KMS-11 (cell line): ENCODE measurements around the gene C1QL4.

ENCODE experiments used
- H2AFZ ChIP-seq: fragments of 200-600 bp; sonication (generic); 2 replicates; pipeline ENCODE4 v1.6.1; 2016; ENCODE audit warnings: antibody characterized with exemption, mixed run types, low read depth
- H3K27ac ChIP-seq: fragments of 200-600 bp; sonication (generic); 2 replicates; pipeline ENCODE4 v1.6.1; 2016; ENCODE audit warnings: mild to moderate bottlenecking, mixed run types
- H3K27me3 ChIP-seq: fragments of 200-600 bp; sonication (generic); 2 replicates; pipeline ENCODE4 v1.6.1; 2017; ENCODE audit warnings: mild to moderate bottlenecking, low read depth, mixed run types, moderate library complexity; ENCODE audit not compliant: insufficient read depth
- H3K36me3 ChIP-seq: fragments of 200-600 bp; sonication (generic); 2 replicates; pipeline ENCODE4 v1.6.1; 2017; ENCODE audit warnings: mild to moderate bottlenecking, mixed run types; ENCODE audit not compliant: insufficient read depth
- H3K4me1 ChIP-seq: fragments of 200-600 bp; sonication (generic); 2 replicates; pipeline ENCODE4 v1.6.1; 2016; ENCODE audit warnings: mild to moderate bottlenecking, low read depth, mixed run types; ENCODE audit not compliant: poor library complexity, severe bottlenecking
- H3K4me2 ChIP-seq: fragments of 200-600 bp; sonication (generic); 2 replicates; pipeline ENCODE4 v1.7.0; 2016; ENCODE audit warnings: mild to moderate bottlenecking, mixed run types
- H3K4me3 ChIP-seq: fragments of 200-600 bp; sonication (generic); IDR thresholded peaks from 2 replicates; pipeline ENCODE4 v1.6.1; 2017; ENCODE audit warnings: low read depth, low read length, mixed read lengths; ENCODE audit not compliant: insufficient read depth
- H3K79me2 ChIP-seq: fragments of 200-600 bp; sonication (generic); 2 replicates; pipeline ENCODE4 v1.6.1; 2016; ENCODE audit warnings: low read depth, mixed run types; ENCODE audit not compliant: insufficient read depth
- H3K9ac ChIP-seq: fragments of 200-600 bp; sonication (generic); 2 replicates; pipeline ENCODE4 v1.6.1; 2016; ENCODE audit warnings: mild to moderate bottlenecking, mixed run types
- H4K20me1 ChIP-seq: fragments of 200-600 bp; sonication (generic); 2 replicates; pipeline ENCODE4 v1.6.1; 2016; ENCODE audit warnings: mild to moderate bottlenecking, mixed run types; ENCODE audit not compliant: insufficient read depth
- CTCF ChIP-seq: fragments of 200-600 bp; sonication (generic); conservative IDR thresholded peaks from 2 replicates; pipeline ENCODE4 v1.6.1; 2017; ENCODE audit warnings: low read depth, mild to moderate bottlenecking, antibody characterized with exemption, low read length, moderate library complexity, mixed read lengths

C1QL4 gene

GRCh38 chr12:49342914-49343731, 6.1 kb upstream of the C1QL4 start:
- no peaks in the 10 kb centered on the region for H4K20me1 ChIP-seq
- peaks cover 56% of the 10 kb centered on the region for H3K27me3 ChIP-seq
- H3K4me3 ChIP-seq = no peak overlapping the region
- H3K4me2 ChIP-seq = peak overlapping the region; percentile 85
- peaks cover 42% of the 10 kb centered on the region for H3K4me1 ChIP-seq
- no peaks in the 10 kb centered on the region for H3K36me3 ChIP-seq
- H2AFZ ChIP-seq = peak overlapping the region; percentile 79; the same call in 1 of the 2 replicates
- no peak overlapping the region for H3K9ac ChIP-seq
- no peak overlapping the region for H3K27ac ChIP-seq
- TF ChIP-seq CTCF = no peak
- H3K79me2 ChIP-seq = no peaks in the 10 kb centered on the region

GRCh38 chr12:49342066-49342913, 5.3 kb upstream of the C1QL4 start:
- H3K9ac ChIP-seq = no peak overlapping the region
- H3K79me2 ChIP-seq = no peaks in the 10 kb centered on the region
- TF ChIP-seq CTCF = peak; percentile 93
- peak overlapping the region; percentile 85 for H3K4me2 ChIP-seq
- peaks cover 34% of the 10 kb centered on the region for H3K4me1 ChIP-seq
- no peak overlapping the region for H3K4me3 ChIP-seq
- H4K20me1 ChIP-seq = no peaks in the 10 kb centered on the region
- peak overlapping the region; percentile 79 for H2AFZ ChIP-seq
- no peak overlapping the region for H3K27ac ChIP-seq
- H3K36me3 ChIP-seq = no peaks in the 10 kb centered on the region
- peaks cover 54% of the 10 kb centered on the region for H3K27me3 ChIP-seq

- no peak overlapping the region for H3K27ac ChIP-seq
- TF ChIP-seq CTCF = no peak
- no peaks in the 10 kb centered on the region for H3K79me2 ChIP-seq
- H4K20me1 ChIP-seq = no peaks in the 10 kb centered on the region
- peaks cover 48% of the 10 kb centered on the region for H3K27me3 ChIP-seq
- peak overlapping the region; percentile 85; the same call in 1 of the 2 replicates for H3K4me2 ChIP-seq
- no peak overlapping the region for H2AFZ ChIP-seq
- H3K4me3 ChIP-seq = no peak overlapping the region
- H3K36me3 ChIP-seq = no peaks in the 10 kb centered on the region
- H3K9ac ChIP-seq = no peak overlapping the region
- H3K4me1 ChIP-seq = peaks cover 28% of the 10 kb centered on the region
Measured at GRCh38 chr12:49341777-49342065, 4.7 kb upstream of the C1QL4 start.

- Histone ChIP-seq H3K36me3 (no peaks in the 10 kb centered on the region), H4K20me1 (no peaks in the 10 kb centered on the region), H2AFZ (no peak overlapping the region), H3K4me1 (peaks cover 23% of the 10 kb centered on the region), H3K27ac (no peak overlapping the region), H3K27me3 (peaks cover 43% of the 10 kb centered on the region), H3K9ac (no peak overlapping the region), H3K79me2 (no peaks in the 10 kb centered on the region), H3K4me3 (no peak overlapping the region), H3K4me2 (no peak overlapping the region; the same call in 1 of the 2 replicates)
- TF ChIP-seq CTCF = no peak
Measured at GRCh38 chr12:49340971-49341776, 4.2 kb upstream of the C1QL4 start.
